H9 (cell line): Measurements from ENCODE around the gene POLD1. TPM values are rescaled to one million over a fixed set of nuclear protein-coding genes. Genes with fewer than 3 reads are reported as not detected.
A peak's percentile ranks its signal among the peaks of the same experiment; 100 is the strongest.

ENCODE experiments used
- DNase-seq: peaks from one replicate; pipeline ENCODE4 v3.0.0-alpha.2; 2017
- H2AFZ ChIP-seq: one replicate; pipeline ENCODE4 v1.6.1; 2013; ENCODE audit warnings: mild to moderate bottlenecking, low read length, control low read depth, moderate library complexity
- H2AK5ac ChIP-seq: 2 replicates; pipeline ENCODE4 v1.6.1; 2013; ENCODE audit warnings: low read length, control low read depth, mixed read lengths; ENCODE audit not compliant: insufficient read length
- H2BK120ac ChIP-seq: one replicate; pipeline ENCODE4 v1.6.1; 2013; ENCODE audit warnings: low read depth, mild to moderate bottlenecking, low read length, control low read depth, inconsistent platforms; ENCODE audit not compliant: poor library complexity, severe bottlenecking
- H2BK12ac ChIP-seq: 2 replicates; pipeline ENCODE4 v1.6.1; 2013; ENCODE audit warnings: low read length, control low read depth, mixed read lengths, low read depth; ENCODE audit not compliant: insufficient read length
- H2BK15ac ChIP-seq: 2 replicates; pipeline ENCODE4 v1.6.1; 2013; ENCODE audit warnings: low read depth, low read length, control low read depth
- H2BK20ac ChIP-seq: one replicate; pipeline ENCODE4 v1.6.1; 2013; ENCODE audit warnings: low read depth, mild to moderate bottlenecking, low read length, control low read depth, inconsistent platforms; ENCODE audit not compliant: poor library complexity, severe bottlenecking
- H2BK5ac ChIP-seq: 2 replicates; pipeline ENCODE4 v1.6.1; 2013; ENCODE audit warnings: low read length, control low read depth, mixed read lengths; ENCODE audit not compliant: insufficient read length
- H3K14ac ChIP-seq: 2 replicates; pipeline ENCODE4 v1.6.1; 2013; ENCODE audit warnings: low read length, control low read depth; ENCODE audit not compliant: insufficient read depth
- H3K18ac ChIP-seq: 2 replicates; pipeline ENCODE4 v1.6.1; 2013; ENCODE audit warnings: low read depth, mild to moderate bottlenecking, mixed read lengths, low read length, control low read depth; ENCODE audit not compliant: insufficient read length
- H3K23ac ChIP-seq: 2 replicates; pipeline ENCODE4 v1.6.1; 2013; ENCODE audit warnings: low read length, control low read depth, mixed read lengths, low read depth; ENCODE audit not compliant: insufficient read length
- H3K23me2 ChIP-seq: 2 replicates; pipeline ENCODE4 v1.6.1; 2013; ENCODE audit warnings: low read depth, mild to moderate bottlenecking, mixed read lengths, low read length, control low read depth; ENCODE audit not compliant: insufficient read length, poor library complexity, severe bottlenecking
- H3K27ac ChIP-seq: 2 replicates; pipeline ENCODE4 v1.5.1; 2013; ENCODE audit warnings: low read length, control low read depth, mixed read lengths, low read depth; ENCODE audit not compliant: insufficient read length
- H3K27me3 ChIP-seq: 2 replicates; pipeline ENCODE4 v1.6.1; 2013; ENCODE audit warnings: low read length, control low read depth, inconsistent platforms; ENCODE audit not compliant: insufficient read depth
- H3K4ac ChIP-seq: 2 replicates; pipeline ENCODE4 v1.6.1; 2013; ENCODE audit warnings: low read depth, mild to moderate bottlenecking, control low read depth, inconsistent platforms, low read length, moderate library complexity
- H3K4me1 ChIP-seq: 2 replicates; pipeline ENCODE4 v1.6.1; 2013; ENCODE audit warnings: low read length, control low read depth, inconsistent platforms; ENCODE audit not compliant: insufficient read depth
- H3K4me2 ChIP-seq: 2 replicates; pipeline ENCODE4 v1.6.1; 2013; ENCODE audit warnings: low read length, control low read depth, mixed read lengths; ENCODE audit not compliant: insufficient read length, insufficient read depth
- H3K56ac ChIP-seq: 2 replicates; pipeline ENCODE4 v1.6.1; 2013; ENCODE audit warnings: low read depth, mild to moderate bottlenecking, mixed read lengths, low read length, control low read depth; ENCODE audit not compliant: insufficient read length
- H3K79me1 ChIP-seq: 2 replicates; pipeline ENCODE4 v1.6.1; 2013; ENCODE audit warnings: low read depth, mild to moderate bottlenecking, moderate library complexity, low read length, control low read depth, inconsistent platforms; ENCODE audit not compliant: insufficient read depth, poor library complexity, severe bottlenecking
- H3K79me2 ChIP-seq: 2 replicates; pipeline ENCODE4 v1.6.1; 2013; ENCODE audit warnings: low read length, control low read depth, inconsistent platforms; ENCODE audit not compliant: insufficient read depth
- H3K9ac ChIP-seq: 2 replicates; pipeline ENCODE4 v1.6.1; 2013; ENCODE audit warnings: low read length, control low read depth, mixed read lengths; ENCODE audit not compliant: insufficient read length; ENCODE audit errors: extremely low read depth
- H3K9me3 ChIP-seq: one replicate; pipeline ENCODE4 v1.6.1; 2013; ENCODE audit warnings: low read depth, low read length, inconsistent platforms; ENCODE audit not compliant: control insufficient read depth
- H3T11ph ChIP-seq: one replicate; pipeline ENCODE4 v1.6.1; 2013; ENCODE audit warnings: mild to moderate bottlenecking, low read length, control low read depth, inconsistent platforms
- H4K20me1 ChIP-seq: one replicate; pipeline ENCODE4 v1.6.1; 2013; ENCODE audit not compliant: control insufficient read depth, insufficient read length, insufficient read depth
- H4K5ac ChIP-seq: 2 replicates; pipeline ENCODE4 v1.6.1; 2013; ENCODE audit warnings: low read depth, mild to moderate bottlenecking, mixed read lengths, low read length, control low read depth; ENCODE audit not compliant: insufficient read length
- H4K8ac ChIP-seq: replicated peaks from 2 replicates; pipeline ENCODE4 v1.6.1; 2013; ENCODE audit warnings: low read length, control low read depth, mixed read lengths, low read depth; ENCODE audit not compliant: insufficient read length
- H4K91ac ChIP-seq: 2 replicates; pipeline ENCODE4 v1.6.1; 2013; ENCODE audit warnings: low read depth, mild to moderate bottlenecking, moderate library complexity, mixed read lengths, low read length, control low read depth; ENCODE audit not compliant: insufficient read length
- H3K27ac Mint-ChIP-seq, 3 experiments: 2 replicates in 2 of 3; 3 replicates in 1 of 3; pipeline ENCODE4 v1.8.0; 2020 to 2021; ENCODE audit warnings: mixed read lengths in 3 of 3, mild to moderate bottlenecking in 1 of 3, moderate library complexity in 1 of 3
- H3K27me3 Mint-ChIP-seq: 2 replicates; pipeline ENCODE4 v1.8.0; 2021; ENCODE audit warnings: low read depth, mild to moderate bottlenecking, moderate library complexity, mixed read lengths
- H3K36me3 Mint-ChIP-seq, 3 experiments: 2 replicates in 2 of 3; 3 replicates in 1 of 3; pipeline ENCODE4 v1.8.0; 2020 to 2021; ENCODE audit warnings: low read depth in 3 of 3, mixed read lengths in 3 of 3; ENCODE audit not compliant: insufficient read depth in 1 of 3
- H3K4me1 Mint-ChIP-seq, 2 experiments: 2 replicates each; pipeline ENCODE4 v1.8.0; 2020; ENCODE audit warnings: mixed read lengths in 2 of 2
- H3K4me3 Mint-ChIP-seq, 2 experiments: 2 replicates in 1 of 2; 3 replicates in 1 of 2; pipeline ENCODE4 v1.8.0; 2020 to 2021; ENCODE audit warnings: mild to moderate bottlenecking in 2 of 2, mixed read lengths in 2 of 2, moderate library complexity in 1 of 2
- H3K9me3 Mint-ChIP-seq, 2 experiments: 2 replicates in 1 of 2; 3 replicates in 1 of 2; pipeline ENCODE4 v1.8.0; 2020; ENCODE audit warnings: mild to moderate bottlenecking in 2 of 2, mixed read lengths in 2 of 2, moderate library complexity in 1 of 2
- CTCF ChIP-seq: fragments of 200-600 bp; sonication (generic); conservative IDR thresholded peaks from 3 replicates; pipeline ENCODE4 v1.8.0; 2021; ENCODE audit warnings: antibody characterized with exemption, mild to moderate bottlenecking
- WGBS: extraction: QIAGEN DNeasy Blood & Tissue Kit; methylation state at CpG from one replicate; pipeline ENCODE4 v1.1.7; 2013; ENCODE audit warnings: missing lambda C conversion rate, low lambda C conversion rate, mixed read lengths; ENCODE audit not compliant: insufficient read length; ENCODE audit errors: extremely low coverage; 5-methylcytosine and 5-hydroxymethylcytosine counted together
- total RNA-seq: library from RNA; stranded (reverse); gene quantifications from 2 replicates; pipeline ENCODE4 v1.2.1, GENCODE V29; 2021

POLD1 gene
- total RNA-seq, 1 experiment from 2014 or later = 165 TPM

- no peak overlapping the region for H3K9ac ChIP-seq
- TF ChIP-seq CTCF = no peak
Measured at GRCh38 chr19:50416034-50416977, 32.2 kb downstream of the POLD1 start.

More at GRCh38 chr19:50416034-50416977, 32.2 kb downstream of the POLD1 start:
- Mint-ChIP-seq H3K9me3 (peaks cover 0 to 5% of the 10 kb centered on the region in 2 experiments; a peak in 2 of 5 replicates), H3K27ac (no peak overlapping the region; a peak in 1 of 7 replicates), H3K36me3 (peaks cover 19 to 39% (median 22%) of the 10 kb centered on the region in 3 experiments), H3K4me3 (no peak overlapping the region), H3K4me1 (peaks cover 21 to 29% of the 10 kb centered on the region in 2 experiments), H3K27me3 (peaks cover 9% of the 10 kb centered on the region)
- H3T11ph ChIP-seq = no peak overlapping the region
- H3K4me1 ChIP-seq = no peaks in the 10 kb centered on the region
- no peak overlapping the region for H2BK12ac ChIP-seq
- no peaks in the 10 kb centered on the region for H4K20me1 ChIP-seq
- no peak overlapping the region for H2BK120ac ChIP-seq
- H3K79me1 ChIP-seq = no peaks in the 10 kb centered on the region
- no peak overlapping the region for H3K23ac ChIP-seq
- H4K91ac ChIP-seq = no peak overlapping the region
- H3K4me2 ChIP-seq = no peak overlapping the region
- no peak overlapping the region for H3K4ac ChIP-seq
- peaks cover 3% of the 10 kb centered on the region; the same call in 1 of the 2 replicates for H3K79me2 ChIP-seq
- peaks cover 15% of the 10 kb centered on the region for H3K23me2 ChIP-seq
- H2AK5ac ChIP-seq = no peak overlapping the region
- no peaks in the 10 kb centered on the region for H3K9me3 ChIP-seq
- H4K5ac ChIP-seq = no peak overlapping the region
- no peak overlapping the region for H3K14ac ChIP-seq
- H2BK20ac ChIP-seq = no peak overlapping the region
- H2AFZ ChIP-seq = no peak overlapping the region
- DNase-seq = peak; percentile 31
- no CpG with 5 or more reads among the region's 35 CpGs for WGBS
- H3K27me3 ChIP-seq = no peaks in the 10 kb centered on the region
- no peak overlapping the region for H4K8ac ChIP-seq
- H3K27ac ChIP-seq = no peak overlapping the region
- H2BK15ac ChIP-seq = no peak overlapping the region
- no peak overlapping the region for H2BK5ac ChIP-seq
- no peak overlapping the region for H3K56ac ChIP-seq
- H3K18ac ChIP-seq = no peak overlapping the region
